ENCODE data around the gene MXRA7.

The MXRA7 gene

GRCh38 chr17:76677406-76677805 is 33.4 kb downstream of the MXRA7 start:
- no peak for DNase-seq (ENCODE audit: low read depth)

- DNase-seq (ENCODE audit: low read depth) = no peak
These were observed 34.1 kb downstream of the MXRA7 start for GRCh38 chr17:76676629-76677028.

DNA sequence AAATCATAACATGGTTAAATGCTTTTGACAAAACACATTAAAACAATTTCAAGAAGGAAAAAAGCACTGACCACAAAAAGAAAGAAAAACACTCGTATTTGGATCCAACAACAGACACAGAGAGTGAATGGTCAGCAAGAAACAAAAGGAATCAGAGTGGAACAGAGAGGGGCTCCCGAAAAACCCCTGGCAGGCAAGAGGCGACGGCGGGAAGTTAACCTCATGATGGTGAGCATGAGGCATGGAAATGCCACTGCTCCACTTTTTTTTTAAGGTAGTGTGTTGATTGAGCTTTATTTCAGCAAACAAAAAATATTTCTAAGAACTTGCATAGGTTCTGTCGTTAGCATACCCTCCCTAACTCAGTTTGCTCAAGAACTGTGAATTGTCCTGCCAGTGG is 35.1 kb downstream of the MXRA7 start:
- no peak for DNase-seq (ENCODE audit: low read depth)

- no peak for DNase-seq (ENCODE audit: low read depth)
These were observed 36.2 kb downstream of the MXRA7 start for GRCh38 chr17:76674600-76674999.

DNA sequence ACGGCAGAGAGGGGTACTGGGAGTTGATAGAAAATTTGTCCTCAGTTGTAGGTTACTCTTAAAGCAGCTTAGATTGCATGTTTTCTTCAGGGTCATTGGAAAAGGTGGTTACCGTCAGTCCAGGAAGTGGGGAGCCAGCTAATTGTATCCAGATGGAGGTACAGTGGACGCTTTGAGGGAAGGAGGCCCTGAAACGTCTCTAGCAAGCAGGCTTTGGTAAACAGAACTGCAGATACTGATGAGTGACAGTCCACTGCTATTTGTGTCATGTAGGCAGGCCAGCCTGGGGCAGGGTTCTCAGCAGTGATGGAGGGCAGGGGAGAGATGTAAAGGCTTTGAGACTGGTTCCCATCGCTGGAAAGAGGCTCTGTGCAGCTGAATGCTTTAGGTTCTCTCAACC is 37.0 kb downstream of the MXRA7 start:
- peak; percentile 63 for DNase-seq (ENCODE audit: low read depth)

DNA sequence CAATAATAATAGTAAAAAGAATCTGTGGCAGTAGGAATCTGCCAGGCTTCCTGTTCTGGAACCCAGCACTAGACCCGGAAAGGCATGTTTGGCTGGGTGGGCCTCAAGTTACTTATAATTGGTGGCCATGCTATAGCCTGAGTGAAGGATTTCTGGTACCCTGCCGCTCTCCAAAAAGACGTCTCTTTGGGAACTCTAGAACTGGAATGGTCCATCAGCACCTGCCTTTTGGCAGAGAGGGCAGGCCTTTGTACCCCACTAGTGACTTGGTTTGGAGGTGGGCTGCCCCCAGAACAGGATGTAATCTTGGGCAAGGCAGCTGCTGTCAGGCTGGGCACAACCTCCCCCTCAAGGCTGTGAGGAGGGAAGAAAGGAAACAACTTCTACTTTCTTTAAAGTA is 37.9 kb downstream of the MXRA7 start:
- no peak for DNase-seq (ENCODE audit: low read depth)

DNA sequence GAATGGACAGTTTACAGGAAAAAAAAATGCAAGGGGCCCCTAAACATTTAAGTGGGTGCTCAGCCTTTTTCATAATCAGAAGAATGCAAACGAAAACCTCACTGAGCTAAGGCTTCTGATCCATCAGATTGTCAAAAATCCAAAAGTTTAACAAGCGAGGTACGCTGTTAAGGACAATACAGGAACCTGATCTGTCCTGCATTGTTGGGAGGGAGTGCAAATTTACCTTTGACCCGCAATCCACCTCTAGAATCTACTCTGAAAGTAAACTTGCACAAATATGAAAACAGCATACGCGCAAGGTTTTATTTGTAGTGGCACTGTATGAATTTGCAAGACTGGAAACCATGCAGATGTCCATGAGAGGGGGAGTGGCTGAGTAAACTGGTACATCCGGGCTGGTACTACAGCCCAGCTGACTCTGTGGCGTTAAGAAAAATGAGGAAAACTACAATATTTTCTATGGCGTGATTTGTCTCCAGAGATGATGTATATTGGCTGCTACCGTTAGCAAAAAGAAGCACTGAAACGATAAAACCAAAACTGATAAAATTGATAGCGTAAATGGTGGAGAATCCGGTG is 38.4 kb downstream of the MXRA7 start:
- DNase-seq (ENCODE audit: low read depth) = no peak

DNA sequence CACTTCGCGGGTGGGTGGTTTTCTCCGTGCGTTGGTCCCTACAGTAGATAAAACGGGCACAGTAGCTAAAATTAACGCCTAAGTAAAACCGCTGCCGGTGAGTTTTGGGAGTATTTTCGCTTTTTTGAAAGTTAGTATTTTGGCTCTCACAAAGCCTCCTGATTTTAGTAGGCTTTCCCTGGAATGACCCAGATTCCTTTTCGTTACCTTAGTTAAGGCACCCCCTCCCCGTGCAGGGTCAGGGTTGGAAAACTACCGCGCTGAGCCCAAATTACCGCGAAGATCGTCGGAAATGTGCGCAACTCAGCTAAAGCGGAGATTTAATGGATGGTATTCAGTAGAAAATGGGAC is 38.9 kb downstream of the MXRA7 start:
- no peak for DNase-seq (ENCODE audit: low read depth)

GRCh38 chr17:76671123-76671911 is 39.4 kb downstream of the MXRA7 start:
- DNase-seq (ENCODE audit: low read depth) = peak; percentile 100

GRCh38 chr17:76670718-76671122 is 40.0 kb downstream of the MXRA7 start:
- no peak for DNase-seq (ENCODE audit: low read depth)

- DNase-seq (ENCODE audit: low read depth) = no peak
These were observed 40.6 kb downstream of the MXRA7 start for GRCh38 chr17:76670020-76670717.

- peak; percentile 21 for DNase-seq (ENCODE audit: low read depth)
These were observed 42.8 kb downstream of the MXRA7 start for GRCh38 chr17:76667786-76668453.

GRCh38 chr17:76667491-76667755 is 43.3 kb downstream of the MXRA7 start:
- no peak for DNase-seq (ENCODE audit: low read depth)

DNA sequence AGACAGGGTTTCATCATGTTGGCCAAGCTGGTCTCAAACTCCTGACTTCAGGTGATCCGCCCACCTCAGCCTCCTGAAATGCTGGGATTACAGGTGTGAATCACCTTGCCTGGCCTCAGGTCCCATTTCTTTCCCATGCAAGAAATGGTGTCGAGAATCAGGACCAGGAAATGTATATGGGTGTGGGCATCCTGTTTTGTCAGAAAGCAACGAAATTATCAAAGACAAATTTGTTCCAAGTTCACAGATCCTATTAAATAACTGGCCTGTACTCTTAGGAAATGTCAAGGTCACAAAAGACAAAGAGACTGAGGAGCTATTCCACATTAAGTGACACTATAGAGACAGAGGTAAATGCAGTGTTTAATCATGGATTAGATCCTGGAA is 50.1 kb downstream of the MXRA7 start:
- DNase-seq (ENCODE audit: low read depth) = no peak

DNA sequence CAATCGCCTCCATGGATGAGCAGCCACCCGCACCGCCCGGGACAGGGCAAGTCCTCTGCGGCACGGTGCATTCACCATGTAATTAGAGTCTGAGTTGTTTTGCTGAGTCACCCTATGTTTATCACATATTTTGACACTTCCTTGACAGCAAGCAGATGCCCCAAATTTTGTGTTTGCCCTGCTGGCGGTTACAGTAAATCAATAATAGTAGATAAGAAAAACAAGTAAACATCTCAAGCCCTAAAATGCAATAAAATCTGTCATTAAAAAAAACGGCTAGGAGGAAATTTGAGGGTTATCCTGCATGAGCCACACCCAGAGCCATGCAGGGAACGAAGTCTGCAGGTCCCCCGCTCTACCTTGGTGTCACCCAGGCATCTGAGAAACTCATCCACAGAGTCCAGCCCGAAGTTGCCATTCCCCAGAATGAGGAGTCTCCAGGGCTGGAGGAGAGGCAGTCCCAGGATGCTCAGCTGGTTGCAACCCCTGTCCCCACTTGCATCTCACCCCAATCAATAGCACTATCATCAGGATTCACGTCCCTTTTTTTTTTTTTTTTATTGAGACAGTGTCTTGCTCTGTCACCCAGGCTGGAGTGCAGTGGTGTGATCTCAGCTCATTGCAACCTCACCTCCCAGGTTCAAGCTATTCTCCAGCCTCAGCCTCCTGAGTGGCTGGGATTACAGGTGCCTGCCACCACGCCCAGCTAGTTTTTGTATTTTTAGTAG is 50.7 kb downstream of the MXRA7 start:
- no peak for DNase-seq (ENCODE audit: low read depth)

DNA sequence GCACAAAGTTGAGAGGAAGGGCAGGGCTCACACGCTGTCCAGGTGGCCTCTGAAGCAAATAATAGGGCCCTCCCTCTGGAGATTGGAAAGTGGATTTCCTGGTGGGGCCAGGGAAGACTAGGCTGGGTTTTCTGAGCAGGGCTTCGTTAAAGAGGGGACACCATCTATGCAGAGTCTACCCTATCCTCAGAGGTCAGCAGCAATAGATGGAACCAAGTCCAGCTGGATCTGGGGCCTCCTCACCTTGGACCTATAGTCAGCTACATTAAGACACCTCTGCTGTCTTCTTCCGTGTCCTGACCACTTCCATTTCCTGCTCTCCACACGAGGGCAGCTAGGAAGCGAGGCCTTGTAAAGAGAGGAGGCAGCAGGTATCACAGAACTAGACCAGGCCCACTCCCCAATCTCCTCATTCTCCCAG is 52.5 kb downstream of the MXRA7 start:
- DNase-seq (ENCODE audit: low read depth) = no peak

GRCh38 chr17:76657505-76658241 is 53.1 kb downstream of the MXRA7 start:
- no peak for DNase-seq (ENCODE audit: low read depth)

- no peak for DNase-seq (ENCODE audit: low read depth)
These were observed 56.4 kb downstream of the MXRA7 start for GRCh38 chr17:76654408-76654807.

DNA sequence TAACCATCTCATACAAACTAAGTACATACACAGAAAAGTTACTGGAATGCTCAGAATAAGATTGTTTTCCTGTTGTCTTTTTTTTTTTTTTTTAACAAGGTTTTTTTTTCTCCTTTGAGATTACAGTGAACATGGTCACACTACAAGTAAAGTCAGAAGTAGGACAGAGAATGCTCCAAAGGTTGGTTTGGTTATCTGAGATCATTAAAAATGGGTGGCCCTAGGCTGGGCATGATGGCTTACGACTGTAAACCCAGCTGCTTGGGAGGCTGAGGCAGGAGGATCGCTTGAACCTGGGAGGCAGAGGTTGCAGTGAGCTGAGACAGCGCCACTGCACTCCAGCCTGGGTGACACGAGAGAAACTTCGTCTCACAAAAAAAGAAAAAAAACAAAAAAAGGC is 60.3 kb downstream of the MXRA7 start:
- DNase-seq (ENCODE audit: low read depth) = no peak

DNA sequence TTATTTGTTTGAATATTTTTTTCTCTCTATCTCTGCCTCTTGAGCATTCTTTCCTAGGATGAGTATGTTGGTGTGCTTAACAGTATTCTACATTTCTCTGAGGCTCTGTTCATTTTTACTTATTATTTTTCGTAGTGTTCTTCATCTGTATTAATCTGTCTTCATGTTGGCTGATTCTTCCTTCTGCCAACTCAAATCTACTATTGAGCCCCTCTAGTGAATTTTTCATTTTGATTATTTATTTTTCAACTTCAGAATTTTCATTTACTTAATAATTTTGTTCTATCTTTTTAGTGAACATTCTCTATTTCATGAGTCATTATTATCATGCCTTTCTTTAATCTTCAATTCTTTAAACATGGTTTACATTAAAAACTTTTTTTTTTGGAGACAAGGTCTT is 64.1 kb downstream of the MXRA7 start:
- no peak for DNase-seq (ENCODE audit: low read depth)

GRCh38 chr17:76645481-76645880 is 65.3 kb downstream of the MXRA7 start:
- DNase-seq (ENCODE audit: low read depth) = no peak

- no peak for DNase-seq (ENCODE audit: low read depth)
These were observed 65.8 kb downstream of the MXRA7 start for GRCh38 chr17:76644995-76645394.

Data from fibroblast of gingiva (primary cell).